ENCODE results near the gene GART.

Gene GART

DNA sequence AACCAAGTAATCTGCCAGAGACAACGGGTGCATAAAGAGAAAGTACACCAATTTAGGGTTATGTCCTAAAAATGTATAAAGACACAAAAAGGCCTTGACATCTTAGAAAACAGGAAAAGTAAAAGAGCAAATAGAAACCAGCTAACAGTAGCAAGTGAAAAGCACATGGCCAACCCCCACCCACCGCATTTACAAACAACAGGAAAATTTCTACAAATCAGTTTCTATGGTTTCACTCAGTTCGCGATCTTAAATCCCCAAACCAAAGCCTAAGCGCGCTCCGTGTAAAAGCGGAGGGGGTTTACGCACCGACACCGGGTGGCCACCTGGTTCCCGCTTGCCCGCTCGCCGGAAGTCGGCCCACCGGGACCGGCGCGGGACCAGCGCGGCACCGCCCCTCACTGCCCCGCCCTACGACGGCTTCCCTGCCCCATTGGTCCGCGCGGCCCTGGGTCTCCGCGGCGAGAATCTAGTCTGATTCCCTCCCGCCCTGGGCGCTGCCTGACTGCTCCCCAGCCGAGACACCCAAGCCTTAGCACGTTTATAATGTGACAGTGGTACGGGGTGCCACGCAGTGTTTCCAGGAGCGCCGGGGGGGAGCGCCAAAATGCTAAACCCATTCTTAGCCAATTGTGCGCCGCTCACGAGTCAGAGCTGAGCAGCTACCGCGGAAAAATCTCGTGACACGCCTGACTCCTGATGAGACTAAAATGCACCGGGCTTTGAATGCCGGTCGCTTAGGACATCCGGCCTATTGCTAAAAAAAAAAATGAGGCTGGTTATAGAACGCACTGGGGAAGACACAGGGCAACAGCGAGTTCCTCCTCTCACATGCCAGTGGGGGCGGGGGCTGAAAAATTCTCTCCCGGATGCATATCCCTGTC, at the start of gene GART:
Gene GART, minus strand, starts transcription at position 362 of the 884 bp plus-strand sequence. CDS start 2,802 bp downstream, outside the sequence.
- H3K9me3 ChIP-seq (ENCODE audit: insufficient read depth, low read depth, low read length), result no peaks in the 10 kb centered on the region
- peaks cover 43% of the 10 kb centered on the region for H4K20me1 ChIP-seq (ENCODE audit: insufficient read depth, low read length, poor library complexity, severe bottlenecking)
- H3F3A ChIP-seq (ENCODE audit: low read depth), result peaks cover 9% of the 10 kb centered on the region
- H3K36me3 ChIP-seq (ENCODE audit: insufficient read depth, low read length), result peaks cover 10% of the 10 kb centered on the region; the same call in 1 of the 2 replicates
- H3K4me1 ChIP-seq (ENCODE audit: insufficient read depth, low read length, poor library complexity, severe bottlenecking), result peaks cover 27% of the 10 kb centered on the region
- TF ChIP-seq EZH2phosphoT487 (IDR thresholded peaks at IDR 0.05; ENCODE audit: borderline replicate concordance), result no peak
- peak within 1 kb of the TSS; percentile 86 for H3K4me2 ChIP-seq (ENCODE audit: low read depth, low read length, poor library complexity, severe bottlenecking)
- no peaks in the 10 kb centered on the region for H3K9me2 ChIP-seq (replicated peaks; ENCODE audit: low read depth, low read length)
- H3K4me3 ChIP-seq (ENCODE audit: low read length, poor library complexity, severe bottlenecking), result peak within 1 kb of the TSS; percentile 94
- no peaks in the 10 kb centered on the region for H3K27me3 ChIP-seq (ENCODE audit: insufficient read depth, low read length, poor library complexity, severe bottlenecking)
- H2AFZ ChIP-seq (ENCODE audit: low read length), result peak within 1 kb of the TSS; percentile 82
- peaks cover 84% of the 10 kb centered on the region for H3K79me2 ChIP-seq (ENCODE audit: insufficient read depth, low read length)
- H3K9ac ChIP-seq (ENCODE audit: low read depth, low read length, poor library complexity, severe bottlenecking), result peak within 1 kb of the TSS; percentile 100

DNA sequence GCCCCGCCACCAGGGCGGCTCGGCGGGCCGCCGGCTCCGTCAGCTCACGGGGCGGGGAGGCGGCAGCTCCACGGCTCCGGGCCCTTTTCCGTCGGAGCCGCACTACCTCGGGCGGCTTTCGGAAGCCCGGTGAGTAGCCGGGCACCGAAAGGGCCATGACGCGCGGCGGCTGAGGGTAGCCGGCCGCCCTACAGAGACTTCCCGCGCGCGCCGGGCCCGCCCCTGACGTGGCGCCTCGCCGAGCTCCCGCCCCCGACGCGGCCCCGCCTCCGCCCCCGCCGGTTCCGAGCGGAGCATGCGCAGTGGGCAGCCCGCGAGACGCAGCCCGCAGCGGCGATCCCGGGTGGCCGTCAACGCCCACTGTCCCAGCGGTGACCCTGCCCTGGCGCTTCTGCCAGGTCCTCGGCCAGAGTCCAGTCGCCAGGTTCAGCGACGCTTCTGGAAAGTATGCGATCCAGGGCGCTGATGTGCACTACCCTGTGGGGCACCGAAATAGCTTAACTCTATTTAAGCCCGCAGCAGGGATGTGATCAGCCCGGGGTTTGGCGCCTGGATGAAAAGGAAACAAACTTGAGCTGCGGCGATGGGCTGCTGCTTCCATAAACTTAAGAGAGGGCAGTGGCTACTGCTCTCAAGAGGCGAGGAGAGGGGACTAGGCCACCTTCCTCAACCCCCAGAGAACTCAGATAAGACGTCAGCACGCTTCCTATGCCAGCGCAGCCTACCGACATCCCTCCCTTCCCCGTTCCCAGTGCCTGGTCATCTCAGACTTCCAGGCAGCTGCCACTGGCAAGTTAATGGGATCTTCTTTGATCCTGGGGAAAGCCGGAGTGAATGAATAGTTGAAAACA, 46.8 kb upstream of the GART start, which contains the start of gene DONSON:
Gene DONSON, minus strand, starts transcription at position 200 of the 851 bp plus-strand sequence. Its CDS starts 43 bp downstream, at position 157.
- Histone ChIP-seq H3K9ac (ENCODE audit: low read depth, low read length, poor library complexity, severe bottlenecking) (peak within 1 kb of the TSS; percentile 81), H3F3A (ENCODE audit: low read depth) (no peaks in the 10 kb centered on the region), H3K4me3 (ENCODE audit: low read length, poor library complexity, severe bottlenecking) (peak within 1 kb of the TSS; percentile 77), H3K4me1 (ENCODE audit: insufficient read depth, low read length, poor library complexity, severe bottlenecking) (peaks cover 29% of the 10 kb centered on the region), H3K9me2 (replicated peaks; ENCODE audit: low read depth, low read length) (no peaks in the 10 kb centered on the region), H2AFZ (ENCODE audit: low read length) (peak within 1 kb of the TSS; percentile 90), H3K36me3 (ENCODE audit: insufficient read depth, low read length) (no peaks in the 10 kb centered on the region), H3K9me3 (ENCODE audit: insufficient read depth, low read depth, low read length) (no peaks in the 10 kb centered on the region), H4K20me1 (ENCODE audit: insufficient read depth, low read length, poor library complexity, severe bottlenecking) (peaks cover 11% of the 10 kb centered on the region), H3K4me2 (ENCODE audit: low read depth, low read length, poor library complexity, severe bottlenecking) (peak within 1 kb of the TSS; percentile 91), H3K27me3 (ENCODE audit: insufficient read depth, low read length, poor library complexity, severe bottlenecking) (no peaks in the 10 kb centered on the region), H3K79me2 (ENCODE audit: insufficient read depth, low read length) (peaks cover 39% of the 10 kb centered on the region)
- no peak for TF ChIP-seq EZH2phosphoT487 (IDR thresholded peaks at IDR 0.05; ENCODE audit: borderline replicate concordance)
- TF ChIP-seq, protein P1, sequence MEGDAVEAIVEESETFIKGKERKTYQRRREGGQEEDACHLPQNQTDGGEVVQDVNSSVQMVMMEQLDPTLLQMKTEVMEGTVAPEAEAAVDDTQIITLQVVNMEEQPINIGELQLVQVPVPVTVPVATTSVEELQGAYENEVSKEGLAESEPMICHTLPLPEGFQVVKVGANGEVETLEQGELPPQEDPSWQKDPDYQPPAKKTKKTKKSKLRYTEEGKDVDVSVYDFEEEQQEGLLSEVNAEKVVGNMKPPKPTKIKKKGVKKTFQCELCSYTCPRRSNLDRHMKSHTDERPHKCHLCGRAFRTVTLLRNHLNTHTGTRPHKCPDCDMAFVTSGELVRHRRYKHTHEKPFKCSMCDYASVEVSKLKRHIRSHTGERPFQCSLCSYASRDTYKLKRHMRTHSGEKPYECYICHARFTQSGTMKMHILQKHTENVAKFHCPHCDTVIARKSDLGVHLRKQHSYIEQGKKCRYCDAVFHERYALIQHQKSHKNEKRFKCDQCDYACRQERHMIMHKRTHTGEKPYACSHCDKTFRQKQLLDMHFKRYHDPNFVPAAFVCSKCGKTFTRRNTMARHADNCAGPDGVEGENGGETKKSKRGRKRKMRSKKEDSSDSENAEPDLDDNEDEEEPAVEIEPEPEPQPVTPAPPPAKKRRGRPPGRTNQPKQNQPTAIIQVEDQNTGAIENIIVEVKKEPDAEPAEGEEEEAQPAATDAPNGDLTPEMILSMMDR (conservative IDR thresholded peaks at IDR 0.05; ENCODE audit: low read length), result no peak

DNA sequence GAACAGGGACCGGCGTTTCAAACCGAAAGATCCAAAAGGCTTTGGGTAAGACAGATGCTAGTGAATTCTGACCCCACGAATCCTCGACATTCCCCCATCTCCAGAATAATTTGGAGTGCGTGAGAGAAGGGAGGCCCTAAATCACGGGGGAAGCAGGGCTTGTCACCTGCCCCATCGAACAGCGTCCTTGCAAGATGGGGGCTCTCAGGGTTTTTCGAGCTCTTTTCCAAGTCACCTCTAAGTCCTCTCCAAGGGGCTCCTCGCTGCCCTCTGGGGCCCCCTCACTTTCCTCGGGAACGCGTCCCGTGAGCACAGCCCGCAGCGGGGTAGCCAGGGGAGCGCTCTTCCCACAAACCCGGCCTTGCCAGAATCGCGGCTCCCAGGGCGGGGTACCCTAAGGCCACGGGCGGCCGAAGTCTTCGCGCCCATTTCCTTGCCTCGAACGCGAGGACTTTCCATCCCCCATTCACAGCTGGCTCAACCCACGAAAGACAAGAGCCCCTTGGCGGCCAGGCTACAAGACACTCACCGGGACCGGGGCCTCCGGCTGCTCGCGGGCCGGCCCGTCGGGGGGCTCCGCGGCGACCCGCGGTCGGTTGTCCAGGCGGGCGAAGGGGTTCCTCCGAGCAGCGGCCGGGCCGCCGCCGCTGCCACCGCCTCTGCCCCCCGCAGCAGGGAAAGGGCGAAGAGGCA, 46.0 kb upstream of the GART start:
- TF ChIP-seq, protein P1 (conservative IDR thresholded peaks at IDR 0.05; ENCODE audit: low read length), result no peak
- TF ChIP-seq EZH2phosphoT487 (IDR thresholded peaks at IDR 0.05; ENCODE audit: borderline replicate concordance), result no peak
- no peaks in the 10 kb centered on the region for H3K36me3 ChIP-seq (ENCODE audit: insufficient read depth, low read length)
- H3K4me3 ChIP-seq (ENCODE audit: low read length, poor library complexity, severe bottlenecking), result peak overlapping the region; percentile 77
- H3K4me2 ChIP-seq (ENCODE audit: low read depth, low read length, poor library complexity, severe bottlenecking), result peak overlapping the region; percentile 91
- H3K9me2 ChIP-seq (replicated peaks; ENCODE audit: low read depth, low read length), result no peaks in the 10 kb centered on the region
- H3K27me3 ChIP-seq (ENCODE audit: insufficient read depth, low read length, poor library complexity, severe bottlenecking), result no peaks in the 10 kb centered on the region
- H2AFZ ChIP-seq (ENCODE audit: low read length), result peak overlapping the region; percentile 55
- H3K9ac ChIP-seq (ENCODE audit: low read depth, low read length, poor library complexity, severe bottlenecking), result peak overlapping the region; percentile 81
- peaks cover 29% of the 10 kb centered on the region for H3K4me1 ChIP-seq (ENCODE audit: insufficient read depth, low read length, poor library complexity, severe bottlenecking)
- H3F3A ChIP-seq (ENCODE audit: low read depth), result 0 out of 2 replicates have a peak, but pooled peaks cover 3% of the 10 kb centered on the region
- H3K79me2 ChIP-seq (ENCODE audit: insufficient read depth, low read length), result peaks cover 39% of the 10 kb centered on the region
- H4K20me1 ChIP-seq (ENCODE audit: insufficient read depth, low read length, poor library complexity, severe bottlenecking), result peaks cover 11% of the 10 kb centered on the region
- H3K9me3 ChIP-seq (ENCODE audit: insufficient read depth, low read depth, low read length), result no peaks in the 10 kb centered on the region

Measured in Loucy (cell line).